Activated naive CD4-positive, alpha-beta T cell treated with anti-CD3 and anti-CD28 coated beads, Interleukin-2, amount 50 U/mL, for 16 hours (primary cell): ENCODE results near the gene ZSCAN10.
"Not testable (repeated sequence)": the region's sequence is repeated elsewhere in the genome, so short reads cannot be mapped to it uniquely, and the experiment has no call there.

ENCODE experiments used
- DNase-seq: peaks from one replicate; pipeline ENCODE4 v3.0.0-alpha.2; 2020

Gene ZSCAN10

GRCh38 chr16:3083408-3083807 lies 15.7 kb downstream of the ZSCAN10 start:
- DNase-seq, result not testable (repeated sequence)

- DNase-seq, result not testable (repeated sequence)
Observed at GRCh38 chr16:3081957-3082356, 17.1 kb downstream of the ZSCAN10 start.

- DNase-seq, result no peak
Observed at GRCh38 chr16:3080024-3080423, 19.1 kb downstream of the ZSCAN10 start.

GRCh38 chr16:3076577-3076976 lies 22.5 kb downstream of the ZSCAN10 start:
- DNase-seq, result no peak

- not testable (repeated sequence) for DNase-seq
Observed at GRCh38 chr16:3075946-3076345, 23.1 kb downstream of the ZSCAN10 start.

GRCh38 chr16:3075523-3075915 lies 23.6 kb downstream of the ZSCAN10 start:
- DNase-seq, result no peak

- peak; percentile 63 for DNase-seq
Observed at GRCh38 chr16:3074860-3075522, 24.1 kb downstream of the ZSCAN10 start.

GRCh38 chr16:3073448-3073847 lies 25.6 kb downstream of the ZSCAN10 start:
- no peak for DNase-seq

- DNase-seq, result not testable (repeated sequence)
Observed at GRCh38 chr16:3072576-3073263, 26.4 kb downstream of the ZSCAN10 start.

GRCh38 chr16:3072148-3072547 lies 26.9 kb downstream of the ZSCAN10 start:
- DNase-seq, result not testable (repeated sequence)

- no peak for DNase-seq
Observed at GRCh38 chr16:3071655-3072054, 27.4 kb downstream of the ZSCAN10 start.

- no peak for DNase-seq
Observed at GRCh38 chr16:3070608-3071111, 28.4 kb downstream of the ZSCAN10 start.

GRCh38 chr16:3069146-3069545 lies 29.9 kb downstream of the ZSCAN10 start:
- DNase-seq, result not testable (repeated sequence)

GRCh38 chr16:3068487-3068886 lies 30.6 kb downstream of the ZSCAN10 start:
- DNase-seq, result no peak

- DNase-seq, result no peak
Observed at GRCh38 chr16:3066440-3066748, 32.7 kb downstream of the ZSCAN10 start.

GRCh38 chr16:3065742-3066439 lies 33.2 kb downstream of the ZSCAN10 start:
- DNase-seq, result peak; percentile 50

- peak; percentile 74 for DNase-seq
Observed at GRCh38 chr16:3065069-3065741, 33.9 kb downstream of the ZSCAN10 start, which contains the start of gene IL32. TSS of gene IL32 (plus strand) at chr16:3065640. CDS start at chr16:3065812, 172 bp downstream.

GRCh38 chr16:3063625-3064386 lies 35.3 kb downstream of the ZSCAN10 start:
- no peak for DNase-seq

- DNase-seq, result no peak
Observed at GRCh38 chr16:3062553-3062952, 36.5 kb downstream of the ZSCAN10 start.

- DNase-seq, result no peak
Observed at GRCh38 chr16:3060339-3061127, 38.6 kb downstream of the ZSCAN10 start.

GRCh38 chr16:3059723-3060242 lies 39.3 kb downstream of the ZSCAN10 start:
- no peak for DNase-seq
